ENCODE results near the gene SMAD3.

DNA sequence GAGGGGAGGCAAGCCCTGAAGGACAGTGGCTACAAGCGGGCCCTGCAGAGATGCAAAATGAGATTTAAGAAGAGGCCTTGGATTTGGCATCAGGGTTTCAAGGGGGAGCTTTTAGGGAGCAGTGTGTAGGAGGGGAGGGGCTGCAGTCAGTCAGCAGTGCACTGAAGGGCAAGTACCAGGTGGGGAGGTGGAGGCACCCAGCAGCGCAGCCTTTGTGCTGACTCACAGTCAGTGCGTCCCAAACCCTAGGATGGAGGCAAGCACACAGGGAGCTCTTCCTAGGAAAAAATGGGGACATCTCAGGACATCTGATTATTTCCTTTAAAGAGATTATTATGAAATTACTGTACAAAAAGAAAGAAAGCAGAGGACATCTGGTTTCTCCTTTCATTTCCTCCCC, 109.0 kb downstream of the SMAD3 start:
- TF ChIP-seq, protein P1, sequence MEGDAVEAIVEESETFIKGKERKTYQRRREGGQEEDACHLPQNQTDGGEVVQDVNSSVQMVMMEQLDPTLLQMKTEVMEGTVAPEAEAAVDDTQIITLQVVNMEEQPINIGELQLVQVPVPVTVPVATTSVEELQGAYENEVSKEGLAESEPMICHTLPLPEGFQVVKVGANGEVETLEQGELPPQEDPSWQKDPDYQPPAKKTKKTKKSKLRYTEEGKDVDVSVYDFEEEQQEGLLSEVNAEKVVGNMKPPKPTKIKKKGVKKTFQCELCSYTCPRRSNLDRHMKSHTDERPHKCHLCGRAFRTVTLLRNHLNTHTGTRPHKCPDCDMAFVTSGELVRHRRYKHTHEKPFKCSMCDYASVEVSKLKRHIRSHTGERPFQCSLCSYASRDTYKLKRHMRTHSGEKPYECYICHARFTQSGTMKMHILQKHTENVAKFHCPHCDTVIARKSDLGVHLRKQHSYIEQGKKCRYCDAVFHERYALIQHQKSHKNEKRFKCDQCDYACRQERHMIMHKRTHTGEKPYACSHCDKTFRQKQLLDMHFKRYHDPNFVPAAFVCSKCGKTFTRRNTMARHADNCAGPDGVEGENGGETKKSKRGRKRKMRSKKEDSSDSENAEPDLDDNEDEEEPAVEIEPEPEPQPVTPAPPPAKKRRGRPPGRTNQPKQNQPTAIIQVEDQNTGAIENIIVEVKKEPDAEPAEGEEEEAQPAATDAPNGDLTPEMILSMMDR (IDR thresholded peaks at IDR 0.05): no peak
- TF ChIP-seq EZH2 (IDR thresholded peaks at IDR 0.05): no peak
- no peak for TF ChIP-seq EZH2phosphoT487 (IDR thresholded peaks at IDR 0.05)
